ENCODE results near the gene ABHD2. TPM values are rescaled to one million over a fixed set of nuclear protein-coding genes. Genes with fewer than 3 reads are reported as not detected.
"Not testable (repeated sequence)": the region's sequence is repeated elsewhere in the genome, so short reads cannot be mapped to it uniquely, and the experiment has no call there.

Gene ABHD2
- total and polyA plus RNA-seq, 4 donors: 47.1 to 75.7 (median 65.2) TPM

DNA sequence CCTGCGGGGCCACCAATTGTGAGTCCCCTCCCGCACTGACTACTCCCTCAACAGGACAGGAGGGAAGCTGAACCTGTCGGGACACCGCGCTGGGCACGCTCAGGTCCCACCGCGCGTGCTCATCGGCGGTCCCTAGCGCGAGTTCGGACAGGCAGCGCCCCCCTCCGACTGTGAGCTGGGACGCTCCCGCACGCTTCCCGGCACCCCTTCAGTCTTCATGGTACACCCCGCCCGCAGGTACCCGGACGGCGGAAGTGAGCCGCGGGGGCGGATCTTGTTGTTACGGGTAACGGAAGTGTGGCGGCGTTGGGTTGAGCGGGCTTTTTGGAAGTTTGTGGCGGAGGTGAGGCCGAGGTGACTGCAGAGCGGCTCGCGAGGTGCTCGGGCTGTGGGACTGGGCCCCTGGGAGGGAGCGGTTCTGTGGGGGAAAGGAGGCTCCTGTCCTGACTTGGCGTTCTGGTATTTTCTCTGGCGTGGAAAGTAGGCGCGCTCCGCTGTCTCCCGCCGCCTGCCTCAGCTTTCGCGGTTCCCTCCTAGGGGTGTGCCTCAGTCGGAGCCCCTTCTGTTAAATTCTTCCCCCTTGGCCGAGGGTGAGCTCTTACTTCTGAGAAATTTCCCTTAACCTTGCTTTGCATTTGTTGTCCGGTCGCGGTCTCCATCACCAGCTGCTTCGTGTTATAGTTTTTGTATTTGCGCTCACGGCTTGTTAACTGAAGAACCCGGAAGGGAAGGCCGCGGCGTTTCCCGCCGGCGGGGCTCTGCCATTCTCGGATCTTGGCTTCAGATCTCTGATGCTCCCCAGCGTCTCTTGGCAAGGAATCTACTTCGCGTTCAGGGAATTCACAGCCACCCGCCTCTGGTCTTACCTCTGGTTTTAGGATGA is 155.7 kb downstream of the ABHD2 start, which contains the start of gene FANCI:
TSS of gene FANCI (plus strand) at position 289 of the 883 bp plus-strand sequence. CDS start 3,669 bp downstream, outside the sequence.
- WGBS (ENCODE audit: insufficient coverage): 0% methylated on average over 69 of the region's 69 CpGs
- peak within 1 kb of the TSS; percentile 61 for H3K27ac ChIP-seq (ENCODE audit: low read depth, low read length)
- no peaks in the 10 kb centered on the region for H3K27me3 ChIP-seq (ENCODE audit: control insufficient read depth, insufficient read depth, low read length)
- H3K36me3 ChIP-seq (ENCODE audit: control insufficient read depth, insufficient read depth, low read length): no peaks in the 10 kb centered on the region
- H3K4me3 ChIP-seq (ENCODE audit: low read depth, low read length): peak within 1 kb of the TSS; percentile 66
- peak; percentile 83 to 99 (median 92) for DNase-seq (ENCODE audit: low read depth in 4 of 6, low spot score in 6 of 6)
- no peaks in the 10 kb centered on the region for H3K9me3 ChIP-seq (ENCODE audit: control insufficient read depth, insufficient read depth, low read length)
- H3K4me1 ChIP-seq (ENCODE audit: control insufficient read depth, insufficient read depth, low read length): peaks cover 17% of the 10 kb centered on the region

DNA sequence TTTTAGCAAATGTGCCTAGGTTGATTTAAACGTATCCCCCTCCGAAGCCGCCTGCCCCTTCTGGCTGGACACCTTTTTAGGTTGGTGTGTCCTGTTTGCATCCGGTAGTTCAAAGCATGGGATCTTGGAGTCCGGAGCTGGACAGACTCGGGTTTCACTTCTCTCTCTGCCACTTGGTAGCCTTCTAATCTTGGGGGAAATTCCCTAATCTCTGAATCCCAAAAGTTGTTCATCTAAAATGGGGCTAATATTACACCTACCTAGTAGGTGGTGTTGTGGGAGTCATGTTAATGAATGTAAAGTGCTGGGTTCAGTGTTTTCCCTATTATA is 156.3 kb downstream of the ABHD2 start:
- peaks cover under 1% of the 10 kb centered on the region for H3K9me3 ChIP-seq (ENCODE audit: control insufficient read depth, insufficient read depth, low read length)
- peaks cover 17% of the 10 kb centered on the region for H3K4me1 ChIP-seq (ENCODE audit: control insufficient read depth, insufficient read depth, low read length)
- H3K4me3 ChIP-seq (ENCODE audit: low read depth, low read length): peak overlapping the region; percentile 66
- WGBS (ENCODE audit: insufficient coverage): no CpG with 5 or more reads among the region's 6 CpGs
- no peak for DNase-seq (ENCODE audit: low read depth in 4 of 6, low spot score in 6 of 6)
- no peak overlapping the region for H3K27ac ChIP-seq (ENCODE audit: low read depth, low read length)
- no peaks in the 10 kb centered on the region for H3K27me3 ChIP-seq (ENCODE audit: control insufficient read depth, insufficient read depth, low read length)
- H3K36me3 ChIP-seq (ENCODE audit: control insufficient read depth, insufficient read depth, low read length): peaks cover 4% of the 10 kb centered on the region

DNA sequence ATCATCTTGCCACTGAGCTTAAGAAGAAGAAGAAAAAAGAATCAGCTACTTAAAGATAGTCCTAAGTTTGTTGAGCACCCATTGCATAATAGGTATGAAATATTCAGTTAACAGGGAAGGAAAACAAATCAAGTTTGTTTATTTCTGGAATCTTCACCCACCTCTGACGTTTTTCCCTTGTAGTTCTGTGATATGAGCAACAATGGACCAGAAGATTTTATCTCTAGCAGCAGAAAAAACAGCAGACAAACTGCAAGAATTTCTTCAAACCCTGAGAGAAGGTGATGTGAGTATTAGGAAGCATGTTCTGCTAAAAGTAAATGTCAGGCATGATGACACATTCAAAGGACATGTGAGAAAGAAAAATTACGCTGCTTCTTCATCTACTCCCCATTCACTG is 159.2 kb downstream of the ABHD2 start:
- peaks cover 4% of the 10 kb centered on the region for H3K36me3 ChIP-seq (ENCODE audit: control insufficient read depth, insufficient read depth, low read length)
- no peak overlapping the region for H3K4me3 ChIP-seq (ENCODE audit: low read depth, low read length)
- no CpG with 5 or more reads among the region's 2 CpGs for WGBS (ENCODE audit: insufficient coverage)
- peaks cover 17% of the 10 kb centered on the region for H3K4me1 ChIP-seq (ENCODE audit: control insufficient read depth, insufficient read depth, low read length)
- no peaks in the 10 kb centered on the region for H3K27me3 ChIP-seq (ENCODE audit: control insufficient read depth, insufficient read depth, low read length)
- peaks cover 4% of the 10 kb centered on the region for H3K9me3 ChIP-seq (ENCODE audit: control insufficient read depth, insufficient read depth, low read length)
- H3K27ac ChIP-seq (ENCODE audit: low read depth, low read length): no peak overlapping the region
- DNase-seq (ENCODE audit: low read depth in 4 of 6, low spot score in 6 of 6): no peak

DNA sequence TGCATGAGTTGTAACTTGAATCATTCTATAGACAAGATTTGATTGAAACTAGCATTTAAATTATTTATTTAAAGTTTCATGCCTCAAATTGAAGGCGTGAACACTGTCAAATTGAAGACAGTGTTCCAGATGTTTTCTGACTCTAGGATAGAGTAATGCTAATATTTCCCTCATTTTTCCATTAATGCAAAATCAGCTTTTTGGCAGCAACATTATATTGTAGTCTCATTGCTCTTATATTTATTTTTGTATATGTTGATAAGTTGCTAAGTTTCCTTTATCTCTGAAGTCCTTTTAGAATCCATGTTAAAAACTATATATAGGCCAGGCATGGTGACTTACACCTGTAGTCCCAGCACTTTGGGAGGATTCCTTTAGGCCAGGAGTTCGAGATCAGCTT is 160.3 kb downstream of the ABHD2 start:
- H3K4me3 ChIP-seq (ENCODE audit: low read depth, low read length): no peak overlapping the region
- 100% methylated on average over 1 of the region's 2 CpGs for WGBS (ENCODE audit: insufficient coverage)

DNA sequence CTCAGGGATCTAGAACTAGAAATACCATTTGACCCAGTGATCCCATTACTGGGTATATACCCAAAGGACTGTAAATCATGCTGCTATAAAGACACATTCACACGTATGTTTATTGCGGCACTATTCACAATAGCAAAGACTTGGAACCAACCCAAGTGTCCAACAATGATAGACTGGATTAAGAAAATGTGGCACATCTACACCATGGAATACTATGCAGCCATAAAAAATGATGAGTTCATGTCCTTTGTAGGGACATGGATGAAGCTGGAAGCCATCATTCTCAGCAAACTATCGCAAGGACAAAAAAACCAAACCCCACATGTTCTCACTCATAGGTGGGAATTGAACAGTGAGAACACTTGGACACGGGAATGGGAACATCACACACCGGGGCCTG is 161.9 kb downstream of the ABHD2 start:
- H3K4me1 ChIP-seq (ENCODE audit: control insufficient read depth, insufficient read depth, low read length); DNase-seq (ENCODE audit: low read depth in 4 of 6, low spot score in 6 of 6); H3K9me3 ChIP-seq (ENCODE audit: control insufficient read depth, insufficient read depth, low read length); H3K27me3 ChIP-seq (ENCODE audit: control insufficient read depth, insufficient read depth, low read length); H3K27ac ChIP-seq (ENCODE audit: low read depth, low read length); H3K4me3 ChIP-seq (ENCODE audit: low read depth, low read length); H3K36me3 ChIP-seq (ENCODE audit: control insufficient read depth, insufficient read depth, low read length): not testable (repeated sequence)
- WGBS (ENCODE audit: insufficient coverage): no CpG with 5 or more reads among the region's 5 CpGs

More for the DNA sequence above, 160.3 kb downstream of the ABHD2 start:
- Histone ChIP-seq H3K9me3 (ENCODE audit: control insufficient read depth, insufficient read depth, low read length) (peaks cover 4% of the 10 kb centered on the region), H3K27me3 (ENCODE audit: control insufficient read depth, insufficient read depth, low read length) (no peaks in the 10 kb centered on the region), H3K4me1 (ENCODE audit: control insufficient read depth, insufficient read depth, low read length) (peaks cover 7% of the 10 kb centered on the region), H3K27ac (ENCODE audit: low read depth, low read length) (no peak overlapping the region), H3K36me3 (ENCODE audit: control insufficient read depth, insufficient read depth, low read length) (peaks cover 4% of the 10 kb centered on the region)
- no peak for DNase-seq (ENCODE audit: low read depth in 4 of 6, low spot score in 6 of 6)

Small RNAs within 50 kb of the gene (small RNA-seq; reads per million reads assigned to genes)
- gene RNU7-195P (ENCODE audit: low replicate concordance): not detected

Other genes with a start within 250 kb of the ABHD2 start
- 10 to 100 TPM; 12.6 to 20.3 TPM for gene HAPLN3, start 192.9 kb upstream of the ABHD2 start, total RNA-seq
- gene HAPLN3, start 192.9 kb upstream of the ABHD2 start, polyA plus RNA-seq (ENCODE audit: insufficient read length in 2 of 2): 10 to 100 TPM; 17.4 to 19.3 TPM
- 10 to 100 TPM; 59.4 to 60.2 TPM for gene MFGE8, start 175.1 kb upstream of the ABHD2 start, total RNA-seq
- gene MFGE8, start 175.1 kb upstream of the ABHD2 start, polyA plus RNA-seq (ENCODE audit: insufficient read length in 2 of 2): 100 to 1,000 TPM; 171 to 225 TPM
- gene RLBP1, start 133.1 kb downstream of the ABHD2 start, total RNA-seq: 1 to 10 TPM in 1 of 2 donors, under 1 TPM in 1; 0.83 to 3.6 TPM
- 1 to 10 TPM; 3.6 to 4.5 TPM for gene RLBP1, start 133.1 kb downstream of the ABHD2 start, polyA plus RNA-seq (ENCODE audit: insufficient read length in 2 of 2)
- 10 to 100 TPM; 19.7 to 22.5 TPM for gene FANCI, start 155.5 kb downstream of the ABHD2 start, total RNA-seq
- 10 to 100 TPM; 17.2 to 21.9 TPM for gene FANCI, start 155.5 kb downstream of the ABHD2 start, polyA plus RNA-seq (ENCODE audit: insufficient read length in 2 of 2)
- gene POLG, start 246.4 kb downstream of the ABHD2 start, total RNA-seq: 10 to 100 TPM; 26.9 to 48.0 TPM
- gene POLG, start 246.4 kb downstream of the ABHD2 start, polyA plus RNA-seq (ENCODE audit: insufficient read length in 2 of 2): 10 to 100 TPM; 44.7 to 53.8 TPM